AG09319 (cell line): Measurements from ENCODE around the gene KCNJ10.

ENCODE experiments used
- DNase-seq: peaks from one replicate; pipeline ENCODE4 v3.0.0-alpha.2; 2010; ENCODE audit warnings: low read depth; ENCODE audit errors: extremely low read depth
- CTCF ChIP-seq: IDR thresholded peaks from 2 replicates; pipeline ENCODE4 v1.5.1; 2011; ENCODE audit warnings: low read depth, mild to moderate bottlenecking, inconsistent platforms, low read length, moderate library complexity

The KCNJ10 gene

GRCh38 chr1:160063176-160063575 is 6.8 kb downstream of the KCNJ10 start:
- no peak for TF ChIP-seq CTCF
- DNase-seq: no peak

- DNase-seq: no peak
- TF ChIP-seq CTCF: no peak
Measured at GRCh38 chr1:160062230-160062532, 7.8 kb downstream of the KCNJ10 start.

- no peak for TF ChIP-seq CTCF
- DNase-seq: no peak
Measured at GRCh38 chr1:160061369-160062229, 8.4 kb downstream of the KCNJ10 start.

GRCh38 chr1:160058087-160058486 is 11.9 kb downstream of the KCNJ10 start:
- DNase-seq: no peak
- peak; percentile 15 for TF ChIP-seq CTCF

- TF ChIP-seq CTCF: no peak
Measured at GRCh38 chr1:160056648-160057169, 13.3 kb downstream of the KCNJ10 start.

GRCh38 chr1:160053548-160054365 is 16.2 kb downstream of the KCNJ10 start:
- DNase-seq: no peak
- no peak for TF ChIP-seq CTCF

More at GRCh38 chr1:160056648-160057169, 13.3 kb downstream of the KCNJ10 start:
- no peak for DNase-seq

- TF ChIP-seq CTCF: no peak
- no peak for DNase-seq
Measured at GRCh38 chr1:160052936-160053335, 17.0 kb downstream of the KCNJ10 start.
